CD4-positive, alpha-beta T cell treated with Interleukin-1 beta for 1 hour (primary cell): Measurements from ENCODE around the gene PAK6.

Experiments used
- DNase-seq, 2 donors: peaks; one replicate each; pipeline ENCODE4 v3.0.0-alpha.2; 2020 to 2022

The PAK6 gene

GRCh38 chr15:40279437-40280141 lies 40.7 kb downstream of the PAK6 start:
- peak; percentile 59 to 66 for DNase-seq

- no peak for DNase-seq
Observed at GRCh38 chr15:40280260-40281056, 41.6 kb downstream of the PAK6 start.

DNA sequence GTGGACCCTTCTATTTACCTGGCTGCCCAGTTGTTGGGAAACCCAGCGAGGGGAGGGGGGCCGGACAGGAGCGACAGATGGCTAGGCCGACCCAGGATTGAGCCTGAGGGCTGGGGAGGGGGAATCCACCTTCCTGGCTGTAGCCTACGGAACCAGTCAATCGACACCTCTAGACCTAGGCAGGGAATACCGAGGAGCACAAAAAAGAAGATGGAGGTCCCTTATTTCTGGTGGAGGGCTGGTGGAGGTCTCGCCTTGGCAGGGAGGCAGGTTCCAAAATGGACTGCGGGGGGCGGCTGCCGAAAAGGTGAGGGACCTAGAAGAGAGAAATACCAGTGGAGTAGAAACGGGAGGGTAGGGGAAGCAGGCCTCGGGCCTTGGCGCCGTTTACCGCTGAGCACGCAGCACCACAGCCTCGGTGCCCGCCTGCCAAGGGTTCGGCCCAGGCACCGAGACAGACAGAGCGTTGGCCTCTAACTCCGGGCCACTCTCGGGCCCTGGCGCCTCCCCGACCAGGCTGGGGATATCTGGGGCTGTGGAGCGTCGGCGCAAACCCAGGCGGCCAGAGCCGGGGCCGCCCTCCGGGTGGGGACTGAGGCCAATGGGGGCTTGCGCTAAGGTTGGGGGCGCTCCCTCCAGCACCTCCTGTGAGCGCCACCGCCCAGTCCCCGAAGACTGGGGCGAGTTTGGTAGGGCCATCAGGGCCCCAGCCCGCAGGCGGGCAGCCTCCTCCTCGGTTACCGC lies 42.4 kb downstream of the PAK6 start:
- no peak for DNase-seq

DNA sequence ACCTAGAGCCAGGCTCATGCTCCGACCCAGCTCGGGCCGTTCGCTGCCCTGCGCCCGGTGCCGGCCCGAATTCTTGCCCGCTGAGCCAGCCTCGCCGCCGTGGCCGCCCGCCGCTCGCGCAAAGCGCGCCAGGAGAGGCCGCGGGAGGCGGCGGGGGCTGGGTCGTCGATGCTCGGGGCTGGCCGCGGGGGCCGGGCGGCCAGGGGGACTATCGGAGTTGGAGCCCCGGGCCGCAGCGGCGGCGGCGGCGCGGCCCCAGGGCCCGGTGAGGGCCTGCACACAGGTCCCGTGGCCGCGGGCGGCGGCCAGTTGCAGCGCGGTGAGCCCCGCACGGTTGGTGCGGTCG lies 42.9 kb downstream of the PAK6 start:
- DNase-seq, result no peak

DNA sequence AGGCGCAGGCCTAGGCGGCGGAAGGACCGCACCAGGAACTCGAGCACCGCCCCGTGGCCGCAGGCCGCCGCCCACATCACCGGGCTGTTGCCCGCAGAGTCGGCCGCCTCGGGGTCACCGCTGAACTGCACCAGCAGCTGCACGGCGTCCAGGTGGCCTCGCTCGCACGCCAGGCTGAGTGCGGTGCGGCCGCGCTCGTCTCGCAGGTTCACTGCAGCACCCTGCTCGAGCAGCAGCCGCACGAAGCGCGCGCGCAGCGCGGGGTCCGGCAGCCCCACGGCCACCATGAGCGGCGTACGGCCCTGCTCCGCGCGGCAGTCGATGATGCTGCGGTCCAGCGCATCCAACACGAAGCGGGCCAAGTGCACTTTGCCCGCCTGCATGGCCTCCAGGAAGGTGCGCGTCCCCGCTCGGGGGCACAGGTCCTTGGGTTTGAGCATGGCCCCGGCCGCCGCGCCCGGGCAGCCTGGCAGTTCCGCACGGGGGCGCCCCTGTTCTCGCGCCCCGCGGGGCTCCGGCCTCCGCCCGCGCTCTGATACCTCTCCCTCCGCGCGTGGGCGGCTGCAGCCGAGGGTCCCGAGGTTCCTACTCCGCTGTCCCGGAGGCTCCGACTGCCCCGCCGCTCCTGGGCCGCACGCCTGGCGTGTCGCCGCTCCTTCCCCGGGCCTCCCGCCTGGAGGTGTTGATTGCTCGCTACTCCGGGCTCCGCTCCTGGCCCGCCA lies 43.4 kb downstream of the PAK6 start:
- peak; percentile 53 to 58 for DNase-seq

GRCh38 chr15:40282869-40283614 lies 44.2 kb downstream of the PAK6 start, which contains the start of gene ANKRD63:
ANKRD63 (minus strand) TSS chr15:40283064; CDS start chr15:40282586, 478 bp downstream.
- peak; percentile 15 to 28 for DNase-seq

DNA sequence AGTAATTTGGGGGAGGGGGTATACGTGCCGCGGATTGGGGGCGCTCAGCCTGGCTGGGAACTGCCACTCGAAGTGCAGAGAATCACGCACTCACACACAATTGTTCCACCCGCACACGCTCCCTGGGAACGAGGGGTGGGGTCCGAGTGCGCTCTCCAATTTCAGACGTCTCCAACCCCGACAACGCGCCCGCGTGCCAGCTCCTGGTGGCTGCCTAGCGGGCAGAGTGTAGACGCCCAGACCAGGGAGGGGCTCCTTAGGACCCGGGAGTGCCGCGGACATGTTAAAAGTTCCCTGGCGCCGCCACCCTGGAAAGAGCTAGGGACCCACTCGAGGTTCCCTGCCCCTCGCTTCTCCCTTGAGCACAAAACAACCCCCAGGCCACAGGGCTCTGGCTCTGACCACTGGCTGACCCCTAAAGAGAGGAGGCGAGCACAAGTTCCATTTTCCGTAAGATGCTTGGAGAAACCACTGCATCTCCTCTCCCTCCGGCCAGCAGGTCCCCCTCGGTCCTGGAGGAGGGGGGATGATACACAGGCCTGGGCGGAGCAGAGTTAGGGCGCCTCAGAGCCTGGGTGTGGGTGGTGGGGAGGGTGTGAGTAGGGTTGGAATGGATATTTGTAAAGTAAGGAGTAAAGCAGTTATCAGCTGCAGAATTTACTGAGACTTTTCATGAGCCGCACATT lies 44.9 kb downstream of the PAK6 start:
- DNase-seq, result no peak

DNA sequence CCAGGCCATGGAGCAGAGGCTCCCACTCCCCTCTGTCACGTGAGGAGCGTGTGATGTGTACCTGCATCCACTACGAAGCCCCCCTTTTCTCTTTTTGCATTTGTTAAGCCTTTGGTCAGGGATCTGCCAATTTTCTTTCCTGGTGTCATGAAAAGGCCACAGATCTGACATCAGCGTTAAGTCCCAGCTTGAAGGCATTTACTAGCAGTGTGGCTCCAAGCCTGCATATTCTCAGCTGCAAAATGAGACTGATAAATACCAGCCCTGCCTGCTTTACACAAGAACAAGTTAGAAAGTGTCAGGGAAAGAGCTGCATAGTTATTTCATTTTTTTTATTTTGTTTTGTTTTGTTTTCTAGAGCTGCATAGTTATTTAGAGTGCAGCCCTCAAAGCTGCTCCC lies 46.3 kb downstream of the PAK6 start:
- DNase-seq, result no peak

- DNase-seq, result no peak
Observed at GRCh38 chr15:40285554-40286011, 46.7 kb downstream of the PAK6 start.

DNA sequence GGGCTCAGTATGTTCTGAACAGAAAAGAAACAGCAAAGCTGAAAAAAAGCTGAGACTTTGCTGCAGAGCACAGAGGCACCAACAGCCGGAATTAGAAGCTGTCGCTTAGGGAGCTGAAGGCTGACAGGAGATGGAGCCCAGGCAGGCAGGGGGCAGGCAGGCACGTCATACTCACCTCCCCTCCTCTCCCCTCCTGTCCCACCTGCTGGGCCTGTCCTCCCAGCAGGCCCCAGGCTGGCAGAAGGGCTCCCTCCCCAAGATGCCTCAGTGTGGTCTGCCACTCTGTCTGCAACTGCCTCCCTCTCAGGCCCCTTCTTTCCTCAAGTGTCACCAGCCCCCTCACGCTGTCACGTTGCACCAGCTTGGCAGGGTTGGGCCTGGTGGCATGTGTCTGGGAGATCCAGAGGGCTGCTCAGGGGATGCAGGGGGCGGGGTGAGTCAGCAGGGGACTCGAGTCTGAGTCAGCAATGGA lies 47.2 kb downstream of the PAK6 start:
- DNase-seq, result no peak

- DNase-seq, result no peak
Observed at GRCh38 chr15:40286794-40287193, 47.9 kb downstream of the PAK6 start.

GRCh38 chr15:40287505-40287904 lies 48.6 kb downstream of the PAK6 start:
- no peak for DNase-seq

- DNase-seq, result no peak
Observed at GRCh38 chr15:40287968-40288367, 49.1 kb downstream of the PAK6 start.

- no peak for DNase-seq
Observed at GRCh38 chr15:40289140-40289775, 50.4 kb downstream of the PAK6 start.

- no peak for DNase-seq
Observed at GRCh38 chr15:40290545-40290917, 51.7 kb downstream of the PAK6 start.

DNA sequence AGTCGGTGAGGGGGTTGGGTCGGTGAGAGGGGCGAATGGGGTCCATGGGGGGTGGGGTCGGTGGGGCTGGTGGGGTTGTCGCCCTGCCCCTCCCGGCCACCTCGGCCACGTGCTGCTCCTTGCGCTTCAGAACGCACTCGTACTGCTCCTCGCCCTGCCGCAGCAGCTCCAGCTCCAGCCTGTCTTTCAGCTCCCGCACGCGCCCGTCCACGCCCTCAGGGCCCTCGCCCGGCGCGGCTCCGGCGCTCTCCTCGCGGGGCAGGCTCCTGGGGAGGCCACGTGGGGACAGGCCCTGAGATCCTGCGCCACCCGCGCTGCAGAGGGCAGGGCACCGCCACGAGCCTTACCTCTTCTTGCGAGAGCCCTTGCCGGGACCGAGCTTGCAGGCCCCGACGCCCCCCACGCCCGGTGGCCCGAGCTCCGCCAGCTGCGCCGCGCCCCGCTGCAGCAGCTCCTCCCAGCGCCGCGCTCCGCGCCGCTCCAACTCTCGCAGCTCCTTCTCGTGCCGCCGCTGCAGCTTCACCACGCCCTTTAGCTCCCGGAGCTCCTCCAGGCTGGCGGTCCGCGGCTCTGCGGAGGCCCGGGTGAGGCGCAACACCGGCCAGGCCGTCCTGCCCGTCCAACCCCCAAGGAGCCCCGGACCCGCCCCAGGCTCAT lies 52.2 kb downstream of the PAK6 start:
- no peak for DNase-seq

- no peak for DNase-seq
Observed at GRCh38 chr15:40292246-40292645, 53.4 kb downstream of the PAK6 start.

- no peak for DNase-seq
Observed at GRCh38 chr15:40293006-40293405, 54.1 kb downstream of the PAK6 start.

DNA sequence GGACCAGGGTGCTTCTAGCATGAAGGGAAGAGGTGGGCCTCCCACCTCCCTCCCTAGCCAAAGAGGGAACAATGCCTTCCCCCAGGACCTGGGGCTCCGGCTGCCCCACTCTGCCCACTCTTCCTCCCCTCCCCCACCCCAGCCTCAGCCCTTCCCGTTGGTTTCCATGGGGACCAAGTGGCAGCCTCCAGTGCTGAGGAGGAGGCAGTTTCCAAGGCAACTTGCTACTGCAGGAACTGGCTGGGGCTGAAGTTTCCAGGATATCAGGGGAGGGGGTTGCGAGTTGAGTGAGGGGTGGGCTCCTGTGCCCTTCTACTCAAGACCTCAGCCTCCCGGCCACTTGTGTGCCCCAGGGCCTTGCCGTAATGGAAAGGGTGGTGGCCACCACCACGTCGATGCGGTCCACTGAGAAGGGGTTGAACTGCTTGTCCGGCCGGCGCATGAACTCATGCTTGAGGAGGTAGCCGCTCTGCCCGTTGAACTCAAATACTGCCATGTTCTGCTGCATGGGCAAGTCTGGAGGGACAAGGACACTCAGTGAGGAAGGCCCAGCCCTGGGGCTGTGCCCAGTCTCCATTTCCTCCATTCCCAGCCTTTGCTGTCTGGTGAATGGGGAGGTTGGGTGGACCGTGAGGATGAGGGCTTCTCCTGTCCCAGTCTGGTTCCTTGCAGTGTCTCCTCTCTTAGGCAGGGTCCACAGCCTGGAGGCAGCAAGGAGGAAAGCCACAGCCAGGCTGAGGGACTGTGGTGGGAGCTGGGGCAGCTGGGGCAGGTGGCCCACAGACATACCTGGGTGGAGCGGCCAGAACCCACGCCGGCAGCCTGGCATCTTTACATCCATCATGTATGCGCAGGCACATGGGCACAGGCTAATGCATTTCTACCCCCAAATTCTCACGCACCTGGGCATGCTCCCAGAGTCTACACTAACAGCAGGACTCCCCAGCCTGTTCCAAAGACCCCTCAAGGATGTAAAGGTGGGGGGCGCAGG lies 55.3 kb downstream of the PAK6 start:
- no peak for DNase-seq
